Right hindlimb (tissue), 1 donor: ENCODE measurements around the gene HLA-DQA2.
"Not testable (repeated sequence)": the region's sequence is repeated elsewhere in the genome, so short reads cannot be mapped to it uniquely, and the experiment has no call there.

ENCODE experiments used
- DNase-seq: peaks from one replicate; pipeline ENCODE4 v3.0.0-alpha.2; 2018

The HLA-DQA2 gene

GRCh38 chr6:32741031-32741960, at the start of gene HLA-DQA2:
Gene HLA-DQA2, plus strand, starts transcription at chr6:32741391. Its CDS starts 53 bp downstream, at chr6:32741444.
- DNase-seq: no peak

GRCh38 chr6:32692019-32692418, 49.2 kb upstream of the HLA-DQA2 start:
- DNase-seq: no peak

GRCh38 chr6:32697031-32697430, 44.2 kb upstream of the HLA-DQA2 start:
- no peak for DNase-seq

GRCh38 chr6:32700391-32701040, 40.7 kb upstream of the HLA-DQA2 start:
- peak; percentile 63 for DNase-seq

- no peak for DNase-seq
Measured at GRCh38 chr6:32703347-32703746, 37.8 kb upstream of the HLA-DQA2 start.

GRCh38 chr6:32705164-32705563, 36.0 kb upstream of the HLA-DQA2 start:
- DNase-seq: not testable (repeated sequence)

- DNase-seq: no peak
Measured at GRCh38 chr6:32709625-32710024, 31.6 kb upstream of the HLA-DQA2 start.

- DNase-seq: no peak
Measured at GRCh38 chr6:32713241-32713640, 27.9 kb upstream of the HLA-DQA2 start.

GRCh38 chr6:32716396-32716795, 24.8 kb upstream of the HLA-DQA2 start:
- no peak for DNase-seq

GRCh38 chr6:32718879-32719278, 22.3 kb upstream of the HLA-DQA2 start:
- no peak for DNase-seq

GRCh38 chr6:32738126-32738525, 3.1 kb upstream of the HLA-DQA2 start:
- no peak for DNase-seq

- no peak for DNase-seq
Measured at GRCh38 chr6:32742374-32742773, 1.2 kb downstream of the HLA-DQA2 start.

GRCh38 chr6:32744776-32745175, 3.6 kb downstream of the HLA-DQA2 start:
- DNase-seq: no peak

- DNase-seq: not testable (repeated sequence)
Measured at GRCh38 chr6:32745649-32746048, 4.5 kb downstream of the HLA-DQA2 start.

- DNase-seq: no peak
Measured at GRCh38 chr6:32752580-32752979, 11.4 kb downstream of the HLA-DQA2 start.

GRCh38 chr6:32759669-32760068, 18.5 kb downstream of the HLA-DQA2 start:
- DNase-seq: no peak

- no peak for DNase-seq
Measured at GRCh38 chr6:32761072-32761471, 19.9 kb downstream of the HLA-DQA2 start.

- no peak for DNase-seq
Measured at GRCh38 chr6:32761548-32761947, 20.4 kb downstream of the HLA-DQA2 start.

- DNase-seq: no peak
Measured at GRCh38 chr6:32763421-32763820, 22.2 kb downstream of the HLA-DQA2 start, which contains the start of gene HLA-DQB2. Gene HLA-DQB2, minus strand, starts transcription at chr6:32763532. Its CDS starts 62 bp downstream, at chr6:32763470.

- no peak for DNase-seq
Measured at GRCh38 chr6:32764048-32764447, 22.9 kb downstream of the HLA-DQA2 start.

- no peak for DNase-seq
Measured at GRCh38 chr6:32772656-32773055, 31.5 kb downstream of the HLA-DQA2 start.

GRCh38 chr6:32774426-32774825, 33.2 kb downstream of the HLA-DQA2 start:
- no peak for DNase-seq

- no peak for DNase-seq
Measured at GRCh38 chr6:32775071-32775470, 33.9 kb downstream of the HLA-DQA2 start.

GRCh38 chr6:32779036-32779435, 37.8 kb downstream of the HLA-DQA2 start:
- no peak for DNase-seq
